ENCODE results near the gene ARHGAP45.

- TF ChIP-seq CTCF (IDR thresholded peaks at IDR 0.05; ENCODE audit: low read depth, low read length) (no peak), EZH2phosphoT487 (IDR thresholded peaks at IDR 0.05; ENCODE audit: low read depth) (no peak)
Measured at GRCh38 chr19:1118999-1119398, 52.0 kb downstream of the ARHGAP45 start.
